Vagina (tissue), 2 donors: ENCODE measurements around the gene PFKL. TPM values are rescaled to one million over a fixed set of nuclear protein-coding genes. Genes with fewer than 3 reads are reported as not detected.
"Not testable (repeated sequence)": the region's sequence is repeated elsewhere in the genome, so short reads cannot be mapped to it uniquely, and the experiment has no call there.

Experiments
- DNase-seq, 2 donors: peaks; one replicate each; pipeline ENCODE4 v3.0.0-alpha.2; 2017; ENCODE audit errors: extremely low spot score in 2 of 2
- H3K27ac ChIP-seq: fragments of 200-600 bp; sonication (generic); one replicate; pipeline ENCODE4 v1.5.1; 2019
- H3K27me3 ChIP-seq: fragments of 200-600 bp; sonication (generic); one replicate; pipeline ENCODE4 v1.5.1; 2019
- H3K36me3 ChIP-seq, 2 donors: fragments of 200-600 bp; sonication (generic); one replicate each; pipeline ENCODE4 v1.5.1; 2017 to 2019
- H3K4me1 ChIP-seq: fragments of 200-600 bp; sonication (generic); one replicate; pipeline ENCODE4 v1.5.1; 2019
- H3K4me3 ChIP-seq, 2 donors: fragments of 200-600 bp; sonication (generic); 1 replicate in 1 of 2; 2 replicates in 1 of 2; pipeline ENCODE4 v1.5.1; 2016 to 2019
- H3K9me3 ChIP-seq: fragments of 200-600 bp; sonication (generic); one replicate; pipeline ENCODE4 v1.5.1; 2019
- CTCF ChIP-seq, 3 experiments: fragments of 450-650 bp in 2 of 3; fragments of 200-600 bp in 1 of 3; sonication (generic) in 1 of 3; IDR thresholded peaks; one replicate each; pipeline ENCODE4 v1.5.1; 2017 to 2019; ENCODE audit warnings: antibody characterized with exemption in 3 of 3, mild to moderate bottlenecking in 2 of 3, moderate library complexity in 2 of 3
- POLR2A ChIP-seq, 2 donors: fragments of 450-650 bp; IDR thresholded peaks; one replicate each; pipeline ENCODE4 v1.6.1; 2017; ENCODE audit warnings: antibody characterized with exemption in 2 of 2, mild to moderate bottlenecking in 2 of 2, moderate library complexity in 2 of 2
- POLR2AphosphoS5 ChIP-seq, 2 donors: sonication (generic); formaldehyde crosslinking; IDR thresholded peaks; one replicate each; pipeline ENCODE4 v1.9.0; 2017; ENCODE audit warnings: antibody characterized with exemption in 2 of 2, mild to moderate bottlenecking in 2 of 2, low read depth in 1 of 2; ENCODE audit not compliant: insufficient read depth in 1 of 2
- intact Hi-C: fragments of 100-400 bp; cut with DNase I; formaldehyde crosslinking; loops from one replicate; pipeline ENCODE4 v1.15.1; 2023
- total RNA-seq: library from RNA; depleted of rRNA; stranded (reverse); fragments of >200 nt; gene quantifications from one replicate; pipeline ENCODE4 v1.2.3, GENCODE V29; 2016

PFKL gene
- total RNA-seq, 1 donor from 2014 or later = 79.1 TPM

DNA sequence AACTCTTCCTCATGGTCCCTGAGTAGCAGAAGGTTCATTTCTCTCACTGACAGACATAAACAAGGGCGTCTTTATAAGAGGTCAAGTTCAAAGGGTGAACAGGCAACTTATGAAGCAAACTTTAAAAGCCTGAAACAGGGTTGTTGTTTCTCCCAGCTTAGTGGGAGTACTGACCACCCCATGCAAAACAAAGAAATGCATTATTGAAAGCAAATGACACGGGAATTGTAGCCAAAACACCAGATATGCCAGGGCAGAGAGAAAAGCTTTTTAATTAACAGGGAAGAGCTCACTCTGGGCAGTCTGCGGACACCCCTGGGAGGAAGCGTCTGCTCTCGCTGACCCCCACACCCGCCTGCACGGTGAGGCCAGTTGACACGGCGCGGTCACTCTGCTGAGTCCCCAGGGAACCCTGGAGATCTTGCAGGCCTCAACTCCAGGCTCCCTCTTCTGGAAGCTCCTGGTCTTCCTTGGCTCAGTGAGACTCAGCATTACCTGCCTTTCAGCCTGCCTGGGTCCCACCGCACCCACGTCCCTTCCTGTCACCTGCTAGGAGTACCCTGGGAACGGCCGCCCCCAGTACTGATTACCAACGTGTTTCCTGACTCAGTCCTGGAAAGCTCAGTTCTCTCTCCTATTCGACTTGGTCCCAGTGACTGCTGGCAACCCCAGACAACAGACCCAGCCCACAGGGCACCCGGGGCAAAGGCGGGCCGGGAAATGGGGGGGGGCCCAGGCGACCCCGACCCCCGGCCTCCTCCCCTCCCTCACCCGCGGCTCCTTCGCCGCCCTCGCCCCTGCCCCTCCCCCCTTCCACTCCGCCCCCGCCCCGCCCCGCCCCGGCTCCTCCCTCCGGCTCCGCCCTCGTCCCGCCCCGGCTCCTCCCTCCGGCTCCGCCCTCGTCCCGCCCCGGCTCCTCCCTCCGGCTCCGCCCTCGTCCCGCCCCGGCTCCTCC is 38.4 kb downstream of the PFKL start:
- peaks cover 29% of the 10 kb centered on the region for H3K4me1 ChIP-seq
- DNase-seq = peak in 1 of 2 donors; percentile 96
- peak overlapping the region; percentile 56 to 90 for H3K4me3 ChIP-seq
- intact Hi-C loops = loop anchor here (10.0 kb wide), 2 partner anchors 467 to 537 kb away; partner anchors contain the start of genes PTTG1IP and UBE2G2
- H3K27me3 ChIP-seq = no peaks in the 10 kb centered on the region
- H3K36me3 ChIP-seq = peaks cover 0 to 9% of the 10 kb centered on the region in 2 donors
- H3K27ac ChIP-seq = peak overlapping the region; percentile 90
- peak in 1 of 3 experiments; percentile 26 for TF ChIP-seq CTCF (IDR thresholded peaks at IDR 0.05)
- TF ChIP-seq POLR2AphosphoS5 (IDR thresholded peaks at IDR 0.05; ENCODE audit: insufficient read depth in 1 of 2, low read depth in 1 of 2) = peak in 1 of 2 donors; percentile 70
- TF ChIP-seq POLR2A (IDR thresholded peaks at IDR 0.05) = no peak
- no peaks in the 10 kb centered on the region for H3K9me3 ChIP-seq

GRCh38 chr21:44338971-44339910 is 39.4 kb downstream of the PFKL start, which contains the start of gene CFAP410:
Gene CFAP410, minus strand, starts transcription at chr21:44339390. Its CDS starts 196 bp downstream, at chr21:44339194.
- Histone ChIP-seq H3K9me3 (no peaks in the 10 kb centered on the region), H3K4me3 (peak within 1 kb of the TSS; percentile 71 to 90), H3K27ac (peak within 1 kb of the TSS; percentile 94), H3K36me3 (peaks cover 0 to 9% of the 10 kb centered on the region in 2 donors), H3K27me3 (no peaks in the 10 kb centered on the region), H3K4me1 (peaks cover 29% of the 10 kb centered on the region)
- TF ChIP-seq POLR2AphosphoS5 (IDR thresholded peaks at IDR 0.05; ENCODE audit: insufficient read depth in 1 of 2, low read depth in 1 of 2) = peak; percentile 91 to 98
- peak in 1 of 2 donors; percentile 84 for TF ChIP-seq POLR2A (IDR thresholded peaks at IDR 0.05)
- TF ChIP-seq CTCF (IDR thresholded peaks at IDR 0.05) = peak in 1 of 3 experiments; percentile 7
- intact Hi-C loops = loop anchor here (10.0 kb wide), 2 partner anchors 466 to 536 kb away; partner anchors contain the start of genes PTTG1IP and UBE2G2
- DNase-seq = peak in 1 of 2 donors; percentile 96

DNA sequence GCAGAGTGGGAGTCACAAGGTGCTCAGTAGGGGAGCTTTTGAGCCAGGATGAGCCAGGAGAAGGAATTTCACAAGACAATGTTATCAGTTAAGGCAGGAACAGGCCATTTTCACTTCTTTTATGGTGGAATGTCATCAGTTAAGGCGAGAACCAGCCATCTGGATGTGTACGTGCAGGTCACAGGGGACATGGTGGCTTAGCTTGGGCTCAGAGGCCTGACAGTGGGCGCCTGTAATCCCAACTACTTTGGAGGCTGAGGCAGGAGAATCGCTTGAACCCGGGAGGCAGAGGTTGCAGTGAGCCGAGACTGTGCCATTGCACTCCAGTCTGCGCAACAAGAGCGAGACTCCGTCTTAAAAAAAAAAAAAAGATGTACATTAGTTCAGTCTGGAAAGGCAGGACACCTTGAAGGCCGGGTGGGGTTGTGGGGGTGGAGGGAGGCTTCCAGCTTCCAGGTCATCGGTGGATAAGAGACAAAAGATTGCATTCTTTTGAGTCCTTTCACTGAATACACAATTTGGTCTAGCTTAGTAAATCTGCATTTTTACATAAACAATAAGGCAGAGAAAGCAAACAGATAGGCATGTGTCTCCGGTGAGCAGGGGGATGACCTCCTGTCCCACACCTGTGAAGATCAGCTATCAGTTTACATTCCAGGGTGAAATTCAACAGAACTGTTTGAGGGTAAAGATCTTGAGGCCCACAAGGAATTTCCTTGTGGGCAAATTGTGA is 42.0 kb downstream of the PFKL start:
- DNase-seq, H3K4me3 ChIP-seq, H3K9me3 ChIP-seq, H3K27ac ChIP-seq, intact Hi-C loops, H3K36me3 ChIP-seq, H3K27me3 ChIP-seq: not testable (repeated sequence)
- H3K4me1 ChIP-seq = peaks cover 26% of the 10 kb centered on the region

GRCh38 chr21:44342981-44343380 is 43.1 kb downstream of the PFKL start:
- DNase-seq, H3K4me3 ChIP-seq, H3K9me3 ChIP-seq, H3K27ac ChIP-seq, intact Hi-C loops, H3K27me3 ChIP-seq, H3K36me3 ChIP-seq: not testable (repeated sequence)
- H3K4me1 ChIP-seq = peaks cover 16% of the 10 kb centered on the region

DNA sequence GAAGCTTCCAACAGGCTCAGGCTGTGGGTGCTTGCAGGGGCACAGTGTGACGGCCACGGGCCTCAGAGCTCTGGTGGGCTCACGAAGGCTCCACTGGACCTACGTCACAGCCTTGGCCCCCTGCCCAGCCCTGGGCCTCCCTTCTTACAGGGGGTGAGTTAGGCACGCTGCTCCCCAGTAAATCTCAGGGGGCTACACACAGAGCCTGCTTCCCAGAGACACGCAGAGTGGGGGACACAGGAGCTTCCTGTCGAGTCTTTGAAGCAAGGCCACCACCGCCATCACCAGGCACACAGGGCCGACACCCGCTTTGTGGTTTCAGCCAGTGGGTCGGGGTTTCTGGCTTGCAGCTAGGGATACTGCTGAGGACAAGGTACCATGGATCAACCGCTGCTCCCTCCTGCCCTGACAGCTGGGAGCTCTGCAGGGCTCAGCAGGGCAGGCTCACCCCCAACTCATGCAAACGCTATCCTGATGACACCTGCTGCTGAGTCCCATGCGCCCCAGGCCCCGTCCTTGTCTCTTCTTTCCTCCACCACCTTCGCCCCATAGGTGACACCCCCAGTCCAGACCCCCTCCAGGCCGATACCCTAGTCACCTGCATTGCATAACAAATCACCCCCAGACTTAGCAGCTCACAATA is 44.8 kb downstream of the PFKL start:
- H3K27me3 ChIP-seq = no peaks in the 10 kb centered on the region
- no peak overlapping the region for H3K27ac ChIP-seq
- intact Hi-C loops = no loop called here
- no peak overlapping the region for H3K4me3 ChIP-seq
- DNase-seq = no peak
- H3K36me3 ChIP-seq = no peaks in the 10 kb centered on the region
- H3K4me1 ChIP-seq = peaks cover 8% of the 10 kb centered on the region
- H3K9me3 ChIP-seq = no peaks in the 10 kb centered on the region
- TF ChIP-seq POLR2A (IDR thresholded peaks at IDR 0.05) = no peak
- TF ChIP-seq POLR2AphosphoS5 (IDR thresholded peaks at IDR 0.05; ENCODE audit: insufficient read depth in 1 of 2, low read depth in 1 of 2) = no peak
- no peak for TF ChIP-seq CTCF (IDR thresholded peaks at IDR 0.05)
